Renal cortical epithelial cell (primary cell): ENCODE results near the gene KLRC2. TPM values are rescaled to one million over a fixed set of nuclear protein-coding genes. Genes with fewer than 3 reads are reported as not detected.
"Not testable (repeated sequence)": the region's sequence is repeated elsewhere in the genome, so short reads cannot be mapped to it uniquely, and the experiment has no call there.

Experiments used
- DNase-seq: peaks from one replicate; pipeline ENCODE4 v3.0.0-alpha.2; 2011; ENCODE audit warnings: low read depth
- total RNA-seq: library from RNA; depleted of rRNA; stranded (reverse); fragments of >200 nt; gene quantifications from 2 replicates; pipeline ENCODE4 v1.2.3, GENCODE V29; 2014

The KLRC2 gene
- total RNA-seq, 1 donor from 2014 or later, result not detected

DNA sequence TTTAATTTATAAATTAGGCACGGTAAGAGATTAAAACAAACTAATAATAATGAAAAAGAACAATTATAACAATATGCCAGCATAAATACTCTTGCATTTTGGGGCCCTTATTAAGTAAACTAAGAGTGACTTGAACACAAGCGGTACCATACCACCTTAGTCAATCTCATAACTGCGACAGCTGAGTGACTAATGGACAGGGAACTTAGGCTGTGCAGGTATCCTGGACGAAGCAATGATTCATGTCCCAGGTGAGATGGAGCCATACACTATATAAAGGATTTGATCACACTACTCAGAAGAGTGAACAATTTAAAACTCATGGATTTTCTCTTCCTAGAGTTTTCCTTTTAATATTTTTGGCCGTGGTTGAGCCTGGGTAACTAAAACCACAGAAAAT lies 30.5 kb downstream of the KLRC2 start:
- DNase-seq, result no peak

DNA sequence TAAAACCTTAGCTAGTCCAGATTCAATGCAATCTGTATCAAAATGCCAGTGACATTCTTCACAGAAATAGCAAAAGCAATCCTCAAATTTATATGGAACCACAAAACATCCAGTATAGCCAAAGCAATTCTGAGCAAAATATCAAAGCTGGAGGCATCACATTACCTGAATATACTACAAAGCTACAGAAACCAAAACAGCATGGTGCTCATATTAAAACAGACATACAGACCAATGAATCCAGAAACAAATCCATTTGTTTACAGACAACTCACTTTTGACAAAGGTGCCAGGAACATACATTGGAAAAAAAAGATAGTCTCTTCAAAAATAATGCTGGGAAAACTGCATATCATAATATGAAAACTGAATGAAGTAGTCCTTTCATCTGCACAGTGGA lies 31.0 kb downstream of the KLRC2 start:
- no peak for DNase-seq

DNA sequence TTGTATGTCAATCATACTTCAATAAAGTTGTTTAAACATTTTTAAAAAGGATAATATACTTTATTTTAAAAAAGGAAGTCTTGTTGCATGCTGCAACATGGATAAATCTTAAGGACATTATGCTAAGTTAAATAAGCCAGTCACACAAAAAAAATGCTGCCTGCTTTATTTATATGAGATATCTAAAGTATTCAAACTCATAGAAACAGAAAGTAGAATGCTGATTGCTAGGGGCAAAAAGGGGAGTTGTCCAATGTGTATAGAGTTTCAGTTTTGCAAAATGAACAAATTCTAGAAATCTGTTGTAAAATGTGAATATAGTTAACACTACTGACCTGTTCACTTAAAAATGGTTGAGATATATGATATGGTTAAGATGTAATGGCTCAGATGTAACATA lies 35.0 kb downstream of the KLRC2 start:
- DNase-seq, result no peak

DNA sequence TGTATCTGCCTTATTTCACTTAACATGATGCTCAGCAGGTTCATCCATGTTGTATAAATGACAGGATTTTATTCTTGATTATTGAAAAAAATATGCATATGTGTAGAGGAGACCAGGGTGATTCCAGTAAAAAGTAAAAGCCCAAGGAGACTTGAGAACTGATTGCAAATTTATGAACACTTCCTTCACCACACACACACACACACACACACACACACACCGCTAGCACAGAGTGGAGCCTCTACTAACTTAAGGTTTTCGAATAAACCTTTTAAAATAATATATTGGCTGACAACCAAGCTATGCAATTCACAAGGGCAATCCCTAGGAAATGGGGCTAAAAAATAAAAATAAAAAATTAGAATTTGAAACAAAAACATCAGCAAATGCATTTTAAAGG lies 37.6 kb downstream of the KLRC2 start:
- DNase-seq, result no peak

DNA sequence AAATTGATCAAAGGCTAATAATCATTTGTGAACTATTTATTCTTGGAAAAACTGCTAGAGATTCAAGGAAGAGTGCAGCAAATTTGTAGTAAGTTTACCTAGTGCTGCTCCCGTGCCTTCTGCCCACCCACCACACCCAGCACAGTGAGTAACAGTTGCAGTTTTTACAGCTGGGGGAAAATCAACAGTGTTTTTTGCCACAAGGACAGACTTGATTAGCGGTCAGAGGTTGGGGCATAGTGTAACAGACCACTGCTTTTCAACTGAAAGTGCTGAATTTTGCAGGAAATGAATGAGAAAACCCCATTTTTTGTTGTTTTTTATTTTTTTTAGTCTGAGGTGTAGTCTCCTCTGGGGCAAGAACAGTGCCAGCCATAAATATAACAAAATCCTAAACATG lies 38.5 kb downstream of the KLRC2 start:
- no peak for DNase-seq

DNA sequence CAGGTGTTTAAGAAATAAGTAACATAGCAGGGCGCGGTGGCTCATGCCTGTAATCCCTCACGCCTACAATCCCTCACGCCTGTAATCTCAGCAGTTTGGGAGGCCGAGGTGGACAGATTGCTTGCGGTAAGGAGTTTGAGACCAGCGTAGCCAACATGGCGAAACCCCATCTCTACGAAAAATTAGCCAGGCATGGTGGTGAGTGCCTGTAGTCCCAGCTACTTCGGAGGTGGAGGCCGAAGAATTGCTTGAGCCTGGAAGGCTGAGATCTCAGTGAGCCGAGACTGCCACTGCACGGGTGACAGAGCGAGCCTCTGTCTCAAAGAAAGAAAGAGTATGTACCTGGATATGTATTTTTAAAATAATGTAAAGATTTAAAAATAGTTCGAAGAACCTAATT lies 39.6 kb downstream of the KLRC2 start:
- DNase-seq, result not testable (repeated sequence)

DNA sequence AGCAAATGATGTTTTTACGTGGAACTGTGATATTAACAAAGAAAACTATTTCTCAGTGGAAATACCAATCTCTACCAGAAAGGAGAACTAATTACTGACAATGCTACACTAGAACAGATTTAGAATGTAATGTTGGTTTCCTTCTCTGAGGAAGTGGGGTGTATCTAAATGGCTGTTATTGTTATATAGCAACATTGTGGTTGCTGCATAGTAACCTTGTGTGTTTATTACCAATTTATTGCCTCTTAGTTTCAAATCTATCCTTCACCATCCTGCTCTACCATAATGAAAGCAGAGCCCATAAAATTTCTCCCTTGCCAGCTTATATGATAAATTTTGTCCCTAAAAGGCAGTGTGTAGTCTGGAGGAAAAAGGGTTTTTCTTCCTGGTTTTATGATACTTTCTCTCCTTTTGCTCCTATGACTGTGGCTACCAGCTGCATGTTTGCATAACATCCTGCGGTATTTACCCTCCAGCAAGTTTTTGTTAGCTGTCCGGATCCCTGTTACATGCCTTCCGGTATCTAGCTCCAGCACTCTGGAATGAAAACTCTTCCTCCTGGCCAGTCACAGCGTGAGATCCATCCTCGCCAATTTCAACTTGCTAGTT lies 40.3 kb downstream of the KLRC2 start:
- DNase-seq, result peak; percentile 87

DNA sequence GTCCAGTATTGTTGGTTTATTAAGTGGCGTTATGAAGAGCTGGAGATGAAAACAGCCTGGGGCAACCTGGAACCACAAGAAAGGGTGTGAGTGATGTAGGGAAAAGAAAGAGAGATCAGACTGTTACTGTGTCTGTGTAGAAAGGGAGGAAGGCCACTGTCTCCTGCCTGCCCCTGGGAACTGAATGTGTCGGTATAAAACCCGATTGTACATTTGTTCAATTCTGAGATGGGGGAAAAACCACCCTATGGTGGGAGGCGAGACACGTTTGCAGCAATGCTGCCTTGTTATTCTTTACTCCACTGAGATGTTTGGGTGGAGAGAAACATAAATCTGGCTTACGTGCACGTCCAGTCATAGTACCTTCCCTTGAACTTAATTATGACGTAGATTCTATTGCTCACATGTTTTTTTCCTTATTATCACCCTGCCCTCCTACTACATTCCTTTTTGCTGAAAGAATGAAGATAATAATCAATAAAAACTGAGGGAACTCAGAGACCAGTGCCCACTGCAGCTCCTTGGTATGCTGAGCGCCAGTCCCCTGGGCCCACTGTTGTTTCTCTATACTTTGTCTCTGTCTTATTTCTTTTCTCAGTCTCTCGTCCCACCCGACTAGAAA lies 41.2 kb downstream of the KLRC2 start:
- DNase-seq, result not testable (repeated sequence)

DNA sequence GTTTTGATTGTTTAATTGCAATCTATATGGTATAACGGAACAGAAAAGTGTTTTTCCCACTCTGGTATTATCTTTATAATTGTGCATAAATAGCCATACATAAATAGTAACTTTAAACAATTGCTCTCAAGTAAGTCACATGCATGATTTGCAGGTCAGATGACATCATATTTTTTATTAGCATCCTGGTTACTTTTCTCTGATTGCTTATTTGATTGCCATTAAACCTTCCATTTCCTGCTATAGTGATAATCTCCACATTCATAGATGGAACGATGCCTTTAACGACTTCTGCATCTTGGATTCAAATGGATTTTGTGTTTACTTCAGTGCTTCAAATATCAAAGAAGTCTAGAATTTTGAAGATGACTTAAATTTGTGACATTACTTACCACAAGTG lies 42.5 kb downstream of the KLRC2 start:
- no peak for DNase-seq

DNA sequence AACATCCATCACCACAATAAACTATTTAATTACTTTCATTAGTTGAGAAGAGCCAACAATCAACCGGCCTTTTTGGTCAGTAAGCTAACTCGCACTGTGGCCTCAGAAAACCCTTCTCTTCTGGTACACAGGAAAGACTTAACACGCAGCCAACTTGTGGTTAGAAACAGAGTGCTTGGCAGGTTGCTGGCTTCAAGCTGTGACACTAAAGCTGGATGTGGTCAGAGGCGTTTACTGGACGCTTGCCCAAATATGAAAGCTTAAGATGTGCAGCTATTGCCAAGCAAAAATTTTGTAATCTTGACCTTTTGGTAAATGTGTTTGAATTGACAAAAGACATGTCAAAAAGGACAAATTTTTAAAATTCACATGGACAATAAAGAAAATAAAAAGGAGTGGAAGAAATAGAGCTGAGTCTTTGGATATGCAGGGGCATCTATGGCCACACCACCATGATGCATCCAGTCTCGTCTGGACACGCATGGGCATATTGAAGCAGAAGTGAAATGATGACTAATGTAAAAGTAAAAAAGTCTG lies 43.3 kb downstream of the KLRC2 start:
- peak; percentile 55 for DNase-seq

DNA sequence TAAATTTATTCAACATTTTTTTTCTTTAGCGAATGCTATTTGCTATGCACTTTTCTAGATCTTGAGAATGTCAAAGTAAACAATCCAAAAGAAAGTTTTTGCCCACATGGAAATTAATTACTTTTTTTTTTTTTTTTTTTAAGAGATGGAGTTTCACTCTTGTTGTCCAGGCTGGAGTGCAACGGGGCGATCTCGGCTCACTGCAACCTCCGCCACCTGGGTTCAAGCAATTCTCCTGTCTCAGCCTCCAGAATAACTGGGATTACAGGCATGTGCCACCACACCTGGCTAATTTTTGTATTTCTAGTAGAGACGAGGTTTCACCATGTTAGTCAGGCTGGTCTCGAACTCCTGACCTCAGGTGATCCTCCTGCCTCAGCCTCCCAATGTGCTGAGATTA lies 44.8 kb downstream of the KLRC2 start:
- DNase-seq, result not testable (repeated sequence)

DNA sequence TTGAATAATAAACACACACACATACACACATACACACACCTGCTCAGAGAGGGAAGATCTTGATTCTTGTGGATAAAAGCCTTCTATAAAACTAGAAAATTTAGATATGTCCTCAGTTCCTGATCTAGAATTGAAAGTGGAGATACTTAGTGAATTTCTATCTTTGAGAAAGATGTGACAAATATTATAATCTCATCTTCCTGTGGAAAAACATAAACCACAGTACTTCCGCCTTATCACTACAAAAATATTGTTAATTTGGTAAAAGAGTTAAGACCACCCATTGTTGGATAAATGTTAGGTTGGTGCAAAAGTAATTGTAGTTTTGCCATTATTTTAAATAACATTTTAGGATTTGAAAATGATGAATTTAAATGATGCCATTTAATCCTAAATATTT lies 45.9 kb downstream of the KLRC2 start, which contains the start of gene KLRK1:
TSS of gene KLRK1 (minus strand) at position 138 of the 400 bp plus-strand sequence. CDS start 1,231 bp downstream, outside the sequence.
- DNase-seq, result no peak

DNA sequence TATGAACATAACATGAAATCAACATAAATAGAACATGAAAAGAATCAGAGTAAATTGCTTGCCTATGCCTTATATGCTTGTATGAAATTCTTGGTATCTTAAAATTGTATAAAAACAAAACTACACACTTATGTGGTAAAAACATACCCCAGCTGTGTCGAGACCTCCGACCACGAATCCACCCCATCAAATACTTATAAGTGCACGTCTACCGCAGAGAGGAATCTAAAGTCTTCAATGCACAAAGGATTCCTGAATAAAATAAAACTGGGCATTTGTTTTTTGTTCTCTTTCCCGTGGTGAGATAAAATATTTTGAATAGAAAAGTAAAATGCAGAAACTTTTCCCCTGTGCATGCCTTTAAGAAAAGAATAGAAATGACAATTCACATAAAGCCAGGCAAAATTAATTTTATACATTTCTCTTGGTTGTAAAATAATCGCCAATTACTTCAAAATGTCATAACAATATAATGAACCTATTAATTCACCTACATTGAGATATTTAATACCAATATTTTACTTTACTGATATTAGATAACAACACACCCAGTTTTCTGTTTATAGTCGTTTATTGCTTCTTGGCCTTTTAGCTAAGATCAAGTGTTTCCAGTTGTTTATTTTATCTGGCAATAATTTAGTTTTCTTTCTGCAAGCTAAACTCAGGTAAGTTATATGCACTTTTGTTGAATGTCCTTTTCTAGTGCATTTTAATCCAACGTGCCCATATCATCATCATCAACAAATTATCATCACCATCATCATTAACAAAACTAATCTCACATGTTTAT lies 47.0 kb downstream of the KLRC2 start:
- DNase-seq, result no peak

DNA sequence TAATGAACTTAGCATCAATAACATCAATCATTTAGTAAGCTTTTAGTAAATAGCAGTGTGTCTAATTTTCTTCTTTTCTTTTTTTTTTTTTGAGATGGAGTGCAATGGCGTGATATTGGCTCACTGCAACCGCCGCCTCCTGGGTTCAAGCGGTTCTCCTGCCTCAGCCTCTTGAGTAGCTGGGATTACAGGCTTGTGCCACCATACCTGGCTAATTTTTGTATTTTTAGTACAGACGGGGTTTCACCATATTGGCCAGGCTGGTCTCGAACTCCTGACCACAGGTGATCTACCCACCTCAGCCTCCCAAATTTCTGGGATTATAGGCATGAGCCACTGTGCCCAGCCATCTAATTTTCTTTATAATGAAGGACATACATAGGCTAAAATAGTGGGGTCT lies 48.3 kb downstream of the KLRC2 start:
- not testable (repeated sequence) for DNase-seq

DNA sequence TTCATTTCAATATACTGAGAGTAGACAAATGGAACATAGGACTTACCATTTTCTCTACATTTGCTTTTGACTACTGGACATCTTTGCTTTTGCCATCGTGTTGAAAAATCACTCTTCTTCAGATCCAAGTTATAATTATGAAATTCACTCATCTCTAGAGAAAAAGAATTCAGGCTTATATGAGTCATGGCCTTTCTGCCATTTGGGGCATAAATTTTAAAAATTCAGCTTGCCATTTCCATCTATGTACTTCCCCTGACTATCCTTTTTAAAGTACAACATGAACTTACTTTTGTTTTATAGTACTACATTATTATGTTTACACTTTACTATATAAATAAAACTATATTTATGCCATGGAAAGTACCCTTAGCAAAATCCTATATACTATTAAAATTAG lies 49.0 kb downstream of the KLRC2 start:
- no peak for DNase-seq

DNA sequence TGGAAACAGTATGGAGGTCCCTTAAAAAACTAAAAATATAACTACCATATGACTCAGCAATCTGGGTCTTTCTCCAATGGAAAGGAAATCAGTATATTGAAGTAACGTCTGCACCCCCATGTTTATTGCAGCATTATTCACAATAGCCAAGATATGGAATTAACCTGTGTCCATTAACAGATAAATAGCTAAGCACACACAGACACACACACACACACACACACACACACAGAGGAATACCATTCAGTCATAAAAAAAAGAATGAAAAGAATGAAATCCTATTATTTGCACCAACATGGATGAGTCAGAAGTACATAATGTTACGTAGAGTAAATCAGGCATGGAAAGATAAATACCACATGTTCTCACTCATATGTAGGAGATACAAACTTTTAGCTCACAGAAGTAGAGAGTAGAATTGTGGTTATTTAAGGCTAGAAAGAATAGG lies 50.6 kb downstream of the KLRC2 start:
- peak; percentile 97 for DNase-seq

DNA sequence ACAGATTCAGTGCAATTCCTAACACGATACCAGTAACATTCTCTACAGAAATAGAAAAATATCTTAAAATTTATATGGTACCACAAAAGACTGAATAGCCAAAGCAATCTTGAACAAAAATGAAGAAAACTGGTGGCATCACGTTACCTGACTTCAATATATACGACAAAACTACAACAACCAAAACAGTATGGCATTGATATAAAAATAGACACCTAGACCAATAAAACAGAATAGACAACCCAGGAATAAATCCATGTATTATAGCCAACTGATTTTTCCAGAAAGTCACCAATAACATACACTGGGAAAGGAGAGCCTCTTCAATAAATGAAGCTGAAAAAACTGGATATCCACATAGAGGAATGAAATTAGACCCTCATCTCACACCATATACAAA lies 51.6 kb downstream of the KLRC2 start:
- no peak for DNase-seq

DNA sequence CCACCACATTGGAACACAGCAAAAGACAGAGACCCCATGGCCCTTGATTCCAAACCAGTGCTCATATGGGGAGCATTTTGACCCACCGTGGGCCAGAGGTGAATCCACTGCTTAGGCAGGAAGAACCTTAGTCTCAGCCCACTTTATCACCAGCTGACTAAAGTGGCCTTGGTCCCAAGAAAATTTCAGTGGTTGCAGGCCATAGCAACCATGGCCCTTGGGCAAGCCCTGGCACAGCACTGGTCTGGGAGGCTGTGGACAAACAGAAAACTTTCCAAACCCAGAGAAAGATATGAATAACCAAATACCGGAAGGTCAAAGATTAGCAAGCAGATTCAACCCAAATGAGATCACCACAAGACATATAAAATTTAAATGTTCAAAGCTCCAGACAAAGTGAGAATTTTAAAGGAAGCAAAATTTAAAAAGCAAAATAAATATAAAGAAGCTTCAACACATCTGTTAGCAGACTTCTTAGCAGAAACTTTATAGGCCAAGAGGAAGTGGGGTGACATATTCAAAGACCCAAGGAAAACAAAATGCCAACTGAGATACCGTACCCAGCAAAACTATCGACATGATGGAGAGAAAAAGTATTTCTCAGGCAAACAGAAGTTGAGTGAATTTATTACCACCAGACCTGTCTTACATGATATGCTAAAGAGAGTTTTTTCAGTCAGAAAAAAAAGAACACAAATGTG lies 53.7 kb downstream of the KLRC2 start:
- no peak for DNase-seq
